CD14-positive monocyte (primary cell): ENCODE measurements around the gene TBXA2R. TPM values are rescaled to one million over a fixed set of nuclear protein-coding genes. Genes with fewer than 3 reads are reported as not detected.

Experiments used
- DNase-seq, 3 donors: peaks; one replicate each; pipeline ENCODE4 v3.0.0-alpha.2; 2011 to 2022
- H2AFZ ChIP-seq: 2 replicates; pipeline ENCODE4 v1.6.0; 2012; ENCODE audit warnings: mild to moderate bottlenecking, low read depth, low read length, inconsistent platforms; ENCODE audit not compliant: insufficient read depth, poor library complexity, severe bottlenecking
- H3K27ac ChIP-seq, 2 donors: 1 replicate in 1 of 2; 2 replicates in 1 of 2; pipeline ENCODE4 v1.5.1; 2012 to 2013; ENCODE audit warnings: low read length in 2 of 2, control low read depth in 1 of 2, inconsistent platforms in 1 of 2, low read depth in 1 of 2, mild to moderate bottlenecking in 1 of 2
- H3K27me3 ChIP-seq, 2 donors: one replicate each; pipeline versions ENCODE4 v1.6.0 to v1.6.1; 2011 to 2013; ENCODE audit warnings: low read length in 2 of 2; ENCODE audit not compliant: control insufficient read depth in 2 of 2, insufficient read depth in 2 of 2
- H3K36me3 ChIP-seq, 2 donors: replicated peaks in 1 of 2; 1 replicate in 1 of 2; 2 replicates in 1 of 2; pipeline versions ENCODE4 v1.5.1 to v1.6.1; 2012 to 2013; ENCODE audit warnings: low read length in 2 of 2, control low read depth in 1 of 2, inconsistent platforms in 1 of 2, mild to moderate bottlenecking in 1 of 2; ENCODE audit not compliant: insufficient read depth in 2 of 2, control insufficient read depth in 1 of 2
- H3K4me1 ChIP-seq, 2 donors: 1 replicate in 1 of 2; 2 replicates in 1 of 2; pipeline versions ENCODE4 v1.5.1 to v1.6.1; 2012 to 2013; ENCODE audit warnings: low read length in 2 of 2, control low read depth in 1 of 2, inconsistent platforms in 1 of 2, mild to moderate bottlenecking in 1 of 2, moderate library complexity in 1 of 2; ENCODE audit not compliant: insufficient read depth in 2 of 2, control insufficient read depth in 1 of 2
- H3K4me2 ChIP-seq: replicated peaks from 2 replicates; pipeline ENCODE3; 2012; ENCODE audit warnings: low read length, moderate library complexity, mild to moderate bottlenecking; ENCODE audit not compliant: poor library complexity, severe bottlenecking; ENCODE audit errors: extremely low read depth
- H3K4me3 ChIP-seq, 3 experiments: fragments of 200-600 bp in 1 of 3; sonication (generic) in 1 of 3; replicated peaks in 1 of 3; 1 replicate in 2 of 3; 2 replicates in 1 of 3; pipeline ENCODE4 v1.5.1; 2011 to 2013; ENCODE audit warnings: low read length in 3 of 3, mild to moderate bottlenecking in 3 of 3, control low read depth in 2 of 3, low read depth in 2 of 3, inconsistent platforms in 1 of 3, moderate library complexity in 1 of 3
- H3K79me2 ChIP-seq: 2 replicates; pipeline ENCODE4 v1.6.0; 2012; ENCODE audit warnings: mild to moderate bottlenecking, control low read depth, inconsistent platforms, low read length, moderate library complexity; ENCODE audit not compliant: insufficient read depth
- H3K9ac ChIP-seq: 2 replicates; pipeline ENCODE4 v1.6.0; 2017; ENCODE audit warnings: low read length, mild to moderate bottlenecking; ENCODE audit not compliant: insufficient read depth, poor library complexity, severe bottlenecking
- H3K9me3 ChIP-seq, 2 donors: replicated peaks in 1 of 2; 1 replicate in 1 of 2; 2 replicates in 1 of 2; pipeline versions ENCODE4 v1.5.1 to v1.6.1; 2012 to 2013; ENCODE audit warnings: low read length in 2 of 2, control low read depth in 1 of 2; ENCODE audit not compliant: control insufficient read depth in 1 of 2, insufficient read depth in 1 of 2
- H4K20me1 ChIP-seq: 2 replicates; pipeline ENCODE4 v1.6.0; 2012; ENCODE audit warnings: mild to moderate bottlenecking, low read length, control low read depth, moderate library complexity; ENCODE audit not compliant: insufficient read depth
- H3K27ac Mint-ChIP-seq, 7 donors: one replicate each; pipeline ENCODE4 v1.8.0; 2020; ENCODE audit warnings: mild to moderate bottlenecking in 7 of 7, mixed read lengths in 7 of 7, moderate library complexity in 6 of 7, inconsistent platforms in 2 of 7
- H3K27me3 Mint-ChIP-seq, 3 donors: one replicate each; pipeline ENCODE4 v1.8.0; 2021 to 2022; ENCODE audit warnings: low read depth in 3 of 3, mild to moderate bottlenecking in 3 of 3, mixed read lengths in 3 of 3, moderate library complexity in 3 of 3, inconsistent platforms in 1 of 3
- H3K36me3 Mint-ChIP-seq, 2 donors: one replicate each; pipeline ENCODE4 v1.8.0; 2020; ENCODE audit warnings: mixed read lengths in 2 of 2, inconsistent platforms in 1 of 2, mild to moderate bottlenecking in 1 of 2
- H3K4me1 Mint-ChIP-seq: one replicate; pipeline ENCODE4 v1.8.0; 2020; ENCODE audit warnings: mild to moderate bottlenecking, mixed read lengths
- H3K4me3 Mint-ChIP-seq, 2 donors: one replicate each; pipeline ENCODE4 v1.8.0; 2020; ENCODE audit warnings: mild to moderate bottlenecking in 2 of 2, mixed read lengths in 2 of 2, moderate library complexity in 1 of 2
- H3K9me3 Mint-ChIP-seq, 7 donors: one replicate each; pipeline ENCODE4 v1.8.0; 2020 to 2022; ENCODE audit warnings: mixed read lengths in 7 of 7, mild to moderate bottlenecking in 6 of 7, moderate library complexity in 6 of 7, inconsistent platforms in 2 of 7
- CTCF ChIP-seq: fragments of 200-600 bp; IDR thresholded peaks from one replicate; pipeline ENCODE4 v1.8.0; 2022; ENCODE audit warnings: antibody characterized with exemption, mild to moderate bottlenecking
- WGBS: methylation state at CpG from one replicate; pipeline ENCODE4 v1.1.5; 2013; ENCODE audit warnings: missing lambda C conversion rate; ENCODE audit not compliant: insufficient coverage; 5-methylcytosine and 5-hydroxymethylcytosine counted together
- intact Hi-C, 2 donors: fragments of 100-400 bp; cut with micrococcal nuclease; formaldehyde crosslinking; loops; one replicate each; pipeline versions ENCODE4 v1.15.0 to v1.15.1; 2023
- polyA plus RNA-seq, 3 donors: library from polyadenylated mRNA; depleted of rRNA in 1 of 3; unstranded in 2 of 3; stranded (reverse) in 1 of 3; fragments of 300-500 nt in 2 of 3; fragments of >200 nt in 1 of 3; fragmentation: Illumina TruSeq in 2 of 3; gene quantifications; 1 replicate in 2 of 3; 2 replicates in 1 of 3; pipeline ENCODE4 v1.2.3, GENCODE V29; 2012 to 2021

TBXA2R gene
- polyA plus RNA-seq, 3 donors = 0.05 TPM; not detected in 2

DNA sequence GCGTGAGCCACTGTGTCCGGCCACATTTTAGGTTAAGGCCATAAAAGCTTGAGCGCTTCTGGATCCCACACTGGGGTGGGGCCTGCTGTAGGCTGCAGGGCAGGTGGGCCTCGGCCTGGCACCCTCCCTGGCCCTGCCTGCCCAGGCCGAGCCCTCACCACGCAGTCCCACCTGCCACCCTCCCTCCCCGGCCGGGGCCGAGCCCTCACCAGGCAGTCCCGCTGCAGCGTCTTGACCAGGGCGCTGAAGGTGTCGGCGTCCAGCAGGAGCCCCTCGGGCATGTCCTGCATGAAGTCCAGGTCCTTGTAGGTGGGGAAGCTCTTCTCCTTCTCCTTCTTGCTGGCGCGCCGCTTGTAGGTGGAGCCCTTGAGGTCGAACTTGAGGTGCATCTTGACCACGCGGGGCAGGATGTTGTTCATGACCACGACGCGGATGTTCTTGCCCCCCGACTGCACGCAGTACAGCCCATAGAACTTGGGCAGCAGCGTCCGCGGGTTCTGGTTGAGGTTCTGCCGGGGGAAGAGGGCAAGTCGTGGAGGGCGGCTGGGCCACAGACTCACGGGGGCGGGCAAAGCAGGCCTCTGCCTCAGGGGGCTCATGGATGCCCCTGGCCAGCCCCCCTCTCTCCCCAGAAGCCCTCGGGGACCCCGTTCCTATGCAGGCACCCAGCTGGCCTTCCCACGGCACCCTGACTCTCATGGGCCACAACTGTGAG, 46.6 kb upstream of the TBXA2R start:
- H3K9me3 ChIP-seq = no peaks in the 10 kb centered on the region
- Mint-ChIP-seq H3K9me3 (peaks cover 0 to 7% (median 3%) of the 10 kb centered on the region in 7 donors), H3K27ac (peak overlapping the region in 2 of 7 donors; percentile 4 to 21), H3K36me3 (peaks cover 45 to 79% of the 10 kb centered on the region in 2 donors), H3K4me3 (no peak overlapping the region), H3K27me3 (peaks cover 0 to 2% (median 0%) of the 10 kb centered on the region in 3 donors), H3K4me1 (no peaks in the 10 kb centered on the region)
- no peak overlapping the region for H3K4me2 ChIP-seq
- H4K20me1 ChIP-seq = peaks cover 17% of the 10 kb centered on the region
- H2AFZ ChIP-seq = no peak overlapping the region
- H3K79me2 ChIP-seq = no peaks in the 10 kb centered on the region
- H3K27me3 ChIP-seq = no peaks in the 10 kb centered on the region
- no peak overlapping the region for H3K9ac ChIP-seq
- peaks cover 75 to 79% of the 10 kb centered on the region in 2 donors for H3K36me3 ChIP-seq
- H3K4me3 ChIP-seq = no peak overlapping the region
- TF ChIP-seq CTCF = no peak
- intact Hi-C loops = no loop called here
- H3K27ac ChIP-seq = no peak overlapping the region
- WGBS = 88% methylated on average over 32 of the region's 37 CpGs
- DNase-seq = no peak
- H3K4me1 ChIP-seq = no peaks in the 10 kb centered on the region

- H3K36me3 Mint-ChIP-seq = peaks cover 37 to 79% of the 10 kb centered on the region in 2 donors
- Histone ChIP-seq H3K36me3 (peaks cover 67 to 74% of the 10 kb centered on the region in 2 donors), H3K9me3 (no peaks in the 10 kb centered on the region), H4K20me1 (peaks cover 16% of the 10 kb centered on the region), H3K79me2 (no peaks in the 10 kb centered on the region), H3K27me3 (no peaks in the 10 kb centered on the region), H2AFZ (no peak overlapping the region), H3K4me3 (no peak overlapping the region), H3K9ac (no peak overlapping the region), H3K4me1 (no peaks in the 10 kb centered on the region), H3K27ac (no peak overlapping the region), H3K4me2 (no peak overlapping the region)
- no peak for TF ChIP-seq CTCF
- 97% methylated on average over 11 of the region's 14 CpGs for WGBS
- peaks cover 0 to 6% (median 2%) of the 10 kb centered on the region in 7 donors for H3K9me3 Mint-ChIP-seq
- no peak overlapping the region for H3K4me3 Mint-ChIP-seq
- peaks cover 0 to 2% (median 0%) of the 10 kb centered on the region in 3 donors for H3K27me3 Mint-ChIP-seq
- H3K4me1 Mint-ChIP-seq = no peaks in the 10 kb centered on the region
- intact Hi-C loops = no loop called here
- no peak overlapping the region for H3K27ac Mint-ChIP-seq
- no peak for DNase-seq
These were observed 45.7 kb upstream of the TBXA2R start for GRCh38 chr19:3652422-3652821.
